Astrocyte of the hippocampus (primary cell): ENCODE results near the gene DNAJC7.
"Not testable (repeated sequence)": the region's sequence is repeated elsewhere in the genome, so short reads cannot be mapped to it uniquely, and the experiment has no call there.

ENCODE experiments used
- DNase-seq: peaks from one replicate; pipeline ENCODE4 v3.0.0; 2011; ENCODE audit warnings: low read depth, low spot score

The DNAJC7 gene

DNA sequence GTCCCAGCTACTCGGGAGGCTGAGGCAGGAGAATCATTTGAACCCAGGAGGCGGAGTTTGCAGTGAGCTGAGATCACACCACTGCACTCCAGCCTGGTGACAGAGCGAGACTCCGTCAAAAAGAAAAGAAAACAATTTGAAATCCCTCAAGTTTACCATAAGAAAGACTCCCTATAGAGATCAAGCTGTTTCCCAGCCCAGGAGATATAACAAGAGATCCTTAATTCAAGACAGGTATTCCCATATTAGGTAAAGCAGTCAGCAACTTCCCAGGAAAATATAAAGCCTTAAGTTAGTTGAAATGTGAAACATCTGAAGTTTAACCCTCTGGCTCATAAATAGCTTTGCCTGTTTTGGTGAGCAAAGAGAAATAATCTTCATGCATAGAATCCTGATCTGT is 4.9 kb downstream of the DNAJC7 start:
- not testable (repeated sequence) for DNase-seq

DNA sequence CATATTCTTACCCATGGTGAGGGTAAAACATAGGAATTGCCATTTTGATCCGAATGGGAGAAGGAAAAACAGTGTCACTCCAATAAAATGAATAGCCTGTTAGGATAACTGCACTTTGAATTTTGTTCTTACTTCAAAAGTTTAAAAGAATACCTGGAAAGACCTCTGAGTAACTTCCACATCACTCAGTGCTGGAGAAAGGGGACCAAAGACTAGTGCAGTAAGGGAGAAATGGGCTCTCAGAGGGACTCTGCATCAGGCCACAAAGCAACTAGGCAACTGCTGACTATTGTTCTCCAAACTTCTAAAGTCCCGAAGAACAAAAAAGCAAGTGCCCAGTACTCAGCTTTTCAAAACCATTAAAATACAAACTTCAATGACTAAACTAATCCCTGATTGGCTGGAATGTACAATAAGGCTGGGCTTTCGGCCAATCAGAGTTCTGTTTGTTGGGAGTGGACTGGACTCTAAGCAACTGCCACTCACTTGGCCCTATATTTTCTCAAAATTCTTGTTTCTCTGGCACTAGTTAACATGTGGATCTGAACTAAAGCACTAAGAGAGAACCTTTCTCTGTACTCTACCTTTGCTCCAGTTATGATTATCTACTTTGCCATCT is 6.2 kb downstream of the DNAJC7 start:
- peak; percentile 48 for DNase-seq

DNA sequence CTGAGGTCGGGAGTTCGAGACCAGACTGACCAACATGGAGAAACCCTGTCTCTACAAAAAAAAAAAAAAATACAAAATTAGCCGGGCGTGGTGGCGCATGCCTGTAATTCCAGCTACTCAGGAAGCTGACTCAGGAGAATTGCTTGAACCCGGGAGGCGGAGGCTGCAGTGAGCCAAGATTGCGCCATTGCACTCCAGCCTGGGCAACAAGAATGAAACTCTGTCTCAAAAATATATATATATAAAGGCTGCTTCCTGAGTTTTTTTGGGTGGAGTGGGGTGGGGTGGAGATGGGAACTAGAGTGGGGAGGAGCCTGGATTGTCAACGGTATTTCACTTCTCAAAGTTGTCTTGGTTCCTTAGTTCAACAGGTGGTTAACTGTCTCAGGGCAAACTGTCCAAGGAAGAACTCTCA is 7.0 kb downstream of the DNAJC7 start:
- not testable (repeated sequence) for DNase-seq

DNA sequence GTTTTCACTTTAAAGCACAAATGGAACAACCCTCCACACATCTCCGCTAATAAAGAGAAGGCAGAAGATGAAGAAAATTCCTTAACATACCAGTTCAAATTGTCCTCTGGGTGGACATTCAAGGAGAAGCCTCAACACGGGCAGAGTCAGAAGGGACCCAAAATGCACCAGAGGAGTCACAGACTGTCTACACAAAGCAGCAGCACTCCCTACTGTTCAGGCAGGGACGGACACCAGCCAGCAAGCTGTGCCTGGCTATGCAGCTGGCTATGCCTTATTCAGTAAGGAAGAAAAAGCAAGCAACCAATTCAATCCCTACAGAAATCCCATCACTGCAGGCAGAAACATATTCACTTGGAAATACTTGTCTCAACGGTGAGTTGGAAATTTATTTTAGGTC is 8.1 kb downstream of the DNAJC7 start:
- DNase-seq = no peak

DNA sequence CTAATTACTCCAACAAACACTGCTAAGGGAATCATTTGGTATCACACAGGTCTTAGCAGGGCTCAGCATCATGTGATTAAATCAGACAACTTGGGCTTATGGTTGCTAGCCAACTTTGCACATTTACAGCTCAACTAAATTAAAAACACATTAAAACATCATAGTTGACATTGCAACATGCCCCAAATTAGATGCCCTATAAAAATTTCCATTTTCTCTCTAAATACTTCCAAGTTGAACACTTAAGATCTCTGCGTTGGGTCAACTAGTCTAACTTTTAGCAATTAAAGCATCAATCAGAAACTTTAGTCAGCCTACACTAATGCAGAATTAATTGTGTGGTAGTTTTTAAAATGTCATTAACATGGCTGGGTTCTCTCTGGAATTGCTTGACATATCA is 12.1 kb downstream of the DNAJC7 start:
- no peak for DNase-seq

DNA sequence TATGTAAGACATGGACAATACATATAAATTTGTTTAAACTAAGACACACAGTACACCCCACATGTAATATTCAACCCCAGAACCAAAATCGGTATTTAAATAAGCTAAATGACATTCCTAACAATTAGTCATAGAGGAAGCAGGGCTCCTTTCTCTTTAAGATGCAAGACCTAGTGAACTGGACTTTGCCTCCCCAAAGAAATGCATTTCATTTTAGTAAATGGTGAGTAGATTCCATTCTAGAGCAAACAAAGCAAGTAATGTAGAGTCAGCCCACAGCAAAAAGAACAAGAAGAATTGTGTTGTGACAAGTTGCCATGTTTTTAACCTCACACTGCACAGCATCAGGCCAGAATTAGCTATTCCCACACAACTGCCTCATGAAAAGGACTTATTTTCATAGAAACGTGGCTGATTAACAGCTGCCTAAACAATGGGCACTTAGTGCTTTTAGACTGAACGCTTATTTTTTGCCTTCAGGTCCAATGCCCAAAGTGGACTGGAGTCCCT is 14.4 kb downstream of the DNAJC7 start:
- DNase-seq = peak; percentile 88

DNA sequence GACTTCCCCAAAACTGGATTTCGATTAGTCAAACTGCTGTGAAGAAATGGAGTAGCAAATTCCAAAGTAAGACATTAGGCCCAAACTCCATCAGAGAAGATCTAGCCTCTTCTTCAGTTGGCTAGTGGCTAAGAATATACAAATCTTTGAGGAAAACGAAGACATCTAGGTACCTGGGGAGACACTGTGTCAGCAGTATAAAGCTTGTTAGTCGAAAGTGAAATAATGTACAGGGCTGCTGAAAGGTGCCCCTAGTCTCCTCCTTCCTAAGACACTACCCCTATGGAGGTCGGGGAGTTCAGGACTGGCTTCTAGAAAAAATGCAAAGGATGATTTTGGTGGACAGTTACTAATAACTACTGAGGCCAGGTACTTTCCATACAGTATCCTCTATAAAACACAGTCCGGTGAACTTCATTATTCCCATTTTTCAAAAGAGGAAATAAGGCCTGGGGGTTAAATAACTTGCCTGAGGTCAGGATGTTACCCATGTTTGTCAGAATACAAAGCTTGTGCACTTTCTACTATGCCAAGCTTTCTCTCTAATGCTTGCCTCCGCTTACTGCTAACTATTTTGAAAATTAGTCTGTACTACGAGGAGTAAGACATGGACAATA is 15.0 kb downstream of the DNAJC7 start:
- DNase-seq = no peak

DNA sequence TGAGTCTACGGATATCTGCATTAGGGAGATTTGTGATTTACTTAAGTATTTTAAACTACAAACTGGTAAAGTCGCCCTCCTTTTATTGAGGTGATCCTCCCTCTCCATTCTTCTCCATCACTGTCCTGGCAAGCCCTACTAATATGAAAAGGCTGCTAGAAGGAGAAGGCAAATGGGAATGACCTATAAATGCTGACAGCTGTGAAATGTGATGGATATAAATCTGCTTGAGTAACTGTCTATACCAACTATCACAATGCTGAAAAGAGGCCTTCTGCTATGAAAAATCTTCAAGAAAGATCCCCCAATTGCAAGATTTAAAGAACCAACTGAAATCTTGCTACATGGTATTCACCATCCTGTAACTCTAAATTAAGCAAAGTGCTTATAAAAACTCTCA is 15.5 kb downstream of the DNAJC7 start:
- no peak for DNase-seq

DNA sequence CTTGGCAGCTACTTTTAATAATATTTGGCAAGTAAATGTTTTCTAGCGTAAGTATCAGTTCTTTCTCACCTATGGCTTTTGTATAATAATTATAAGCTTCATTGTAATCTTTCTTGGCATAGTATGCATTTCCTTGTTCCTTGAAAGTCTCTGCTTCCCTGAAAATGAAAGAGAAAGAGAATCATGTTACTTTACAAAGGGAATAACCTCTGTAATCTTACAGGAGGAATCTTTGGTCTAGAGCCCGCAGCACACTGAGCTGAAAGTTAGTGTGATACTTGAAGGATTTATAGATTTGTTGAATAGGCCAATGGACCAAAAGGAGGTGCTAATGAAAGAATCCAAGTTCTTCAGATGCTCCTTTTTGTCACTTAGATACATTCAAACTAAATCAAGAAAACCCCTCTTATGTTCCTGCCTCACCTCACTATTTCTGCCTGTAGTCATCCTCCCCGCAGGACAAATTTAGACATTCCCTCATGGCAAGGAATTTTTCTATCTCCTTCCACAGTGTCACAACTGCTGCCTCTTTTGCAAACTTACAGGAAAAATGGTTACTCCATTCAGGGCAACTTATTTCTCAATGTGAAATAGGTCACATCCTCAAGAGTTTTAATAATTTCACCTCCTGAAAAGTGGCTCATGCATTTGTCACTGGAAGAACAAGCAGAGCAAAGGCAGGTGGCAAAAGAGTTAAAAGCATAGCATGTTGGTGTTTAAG is 16.7 kb downstream of the DNAJC7 start:
- DNase-seq = no peak

DNA sequence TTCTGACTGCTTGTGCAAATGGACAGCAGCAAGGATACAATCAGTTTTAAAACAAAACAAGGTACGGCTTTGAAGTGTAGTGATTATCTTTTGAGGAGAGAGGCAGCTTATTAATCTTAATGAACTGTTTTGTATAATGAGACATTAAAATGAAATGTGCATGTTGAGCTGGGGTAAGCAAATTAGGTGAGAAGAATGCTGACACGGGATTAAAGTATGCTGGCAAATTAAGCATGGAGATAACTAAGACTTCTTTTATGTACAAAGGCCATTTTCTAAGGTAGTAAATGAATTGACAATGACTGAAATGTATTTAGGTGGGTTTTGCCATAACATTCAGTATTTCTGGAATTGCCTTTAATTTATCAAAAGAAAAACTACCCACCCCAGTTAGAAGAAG is 18.7 kb downstream of the DNAJC7 start:
- DNase-seq = no peak

DNA sequence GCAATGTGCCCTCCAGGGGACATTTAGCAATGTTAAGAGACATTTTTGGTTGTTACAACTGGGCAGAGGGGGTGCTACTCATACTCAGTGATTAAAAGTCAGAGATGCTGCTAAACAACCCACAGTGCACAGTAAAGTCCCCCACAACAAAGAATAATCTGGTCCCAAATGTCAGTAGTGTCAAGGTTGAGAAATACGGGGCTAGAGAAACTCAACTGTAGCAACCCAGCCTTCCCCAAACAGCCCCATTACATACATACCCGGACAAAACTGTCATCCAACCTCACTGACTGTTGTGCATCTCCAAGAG is 20.4 kb downstream of the DNAJC7 start:
- DNase-seq = no peak

DNA sequence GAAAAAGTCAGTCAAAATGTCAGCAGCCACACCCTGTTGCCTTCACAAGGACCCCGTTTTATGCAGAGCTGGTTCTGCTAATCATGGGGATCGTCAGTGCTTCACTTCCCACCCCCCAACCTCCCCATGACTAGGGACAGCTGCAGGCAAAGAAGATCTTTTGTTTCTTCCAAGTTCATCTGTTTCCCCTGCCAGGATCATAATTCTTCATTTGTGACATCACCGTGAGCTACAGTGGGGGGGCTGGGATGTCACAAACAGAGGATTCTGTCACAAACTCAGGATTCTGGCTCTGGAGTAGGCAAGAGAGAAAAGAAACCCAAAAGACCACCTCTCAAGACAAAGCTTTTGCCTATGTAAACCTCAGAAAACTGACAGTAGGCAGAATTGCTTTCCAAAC is 24.7 kb downstream of the DNAJC7 start:
- DNase-seq = no peak

DNA sequence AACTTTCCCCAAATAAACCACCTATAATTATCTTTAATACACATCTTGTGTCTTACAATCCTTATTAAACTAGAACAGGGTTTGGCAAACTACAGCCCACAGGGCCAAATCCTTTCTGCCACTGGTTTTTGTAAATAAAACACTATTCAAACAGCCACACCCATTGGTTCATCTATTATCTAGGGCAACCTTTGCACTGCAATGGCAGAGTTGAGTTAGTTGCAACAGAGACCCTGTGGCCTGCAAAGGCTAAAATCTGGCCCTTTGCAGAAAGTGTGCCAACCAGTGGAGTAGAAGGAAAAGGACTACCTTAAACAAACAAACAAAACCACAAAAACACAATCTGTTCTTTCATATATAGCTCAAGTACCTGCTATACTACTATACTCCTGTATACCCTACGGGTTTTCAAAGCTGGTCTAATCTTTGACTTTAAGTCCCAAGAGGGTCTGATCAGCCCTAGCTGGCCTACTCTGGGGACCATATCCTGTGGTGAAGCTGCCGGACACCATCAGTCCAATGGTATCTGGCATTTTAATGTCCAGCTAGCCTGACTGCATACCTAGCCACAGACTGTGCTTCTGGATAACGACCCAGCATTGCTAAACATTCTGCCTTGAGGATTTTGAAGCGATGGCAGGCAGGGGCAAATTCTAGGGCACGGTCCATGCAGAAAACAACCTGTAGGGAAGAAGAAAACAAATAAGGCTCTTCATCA is 27.4 kb downstream of the DNAJC7 start:
- no peak for DNase-seq

DNA sequence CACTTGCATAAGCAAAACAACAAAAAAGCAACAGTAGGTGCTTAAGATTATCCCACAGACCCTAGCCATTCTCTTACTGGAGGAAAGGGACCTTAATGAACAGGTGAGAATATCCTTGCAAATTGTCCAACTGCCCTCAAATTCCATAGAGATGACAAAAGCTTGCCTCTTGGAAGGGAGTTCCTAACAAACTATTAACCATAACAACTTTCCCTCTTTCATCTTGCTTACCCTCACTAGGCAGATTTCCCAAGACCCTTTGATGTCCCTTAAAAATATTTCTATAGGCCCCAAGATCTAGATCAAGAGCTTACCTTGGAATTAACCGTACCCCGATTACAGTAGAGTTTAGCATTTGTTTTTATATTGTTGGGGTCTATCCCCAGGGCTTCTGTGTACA is 28.8 kb downstream of the DNAJC7 start:
- no peak for DNase-seq

DNA sequence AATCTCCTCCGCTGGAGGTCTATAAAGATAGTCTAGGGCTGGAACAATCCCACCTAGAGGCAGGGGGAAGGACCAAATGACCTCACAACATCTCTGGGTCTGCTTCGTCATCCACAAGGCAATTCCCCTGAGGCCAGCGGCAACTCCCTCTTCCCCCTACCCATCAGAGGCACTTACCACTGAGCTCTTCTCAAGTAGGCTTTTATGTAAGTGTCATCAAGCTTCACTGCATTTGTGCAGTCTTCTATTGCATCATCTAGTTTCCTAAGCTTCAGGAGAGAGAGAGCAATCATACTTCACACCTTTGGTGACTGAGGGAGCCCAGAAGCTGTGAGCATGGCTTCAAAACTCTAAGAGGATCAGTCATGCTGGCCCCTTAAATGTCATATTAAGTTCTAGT is 29.6 kb downstream of the DNAJC7 start:
- DNase-seq = no peak

DNA sequence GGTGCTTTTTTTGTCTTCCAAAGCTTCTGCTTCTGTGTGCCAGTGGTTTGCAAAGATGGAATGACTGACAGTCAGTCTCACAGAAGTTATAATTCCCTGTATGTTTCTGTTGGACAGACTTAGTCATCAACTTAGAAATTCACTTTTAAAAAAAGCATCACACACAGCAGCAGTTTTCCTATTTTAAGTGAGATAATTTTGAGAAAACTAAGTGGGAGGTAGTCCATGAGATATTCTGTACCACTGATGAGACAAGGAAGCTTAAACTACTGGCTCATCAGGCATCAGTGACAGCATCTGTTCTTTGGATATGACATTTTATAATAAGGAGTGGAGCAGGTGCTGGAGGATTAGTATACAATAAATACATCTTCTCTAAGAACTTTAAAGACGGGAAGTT is 30.6 kb downstream of the DNAJC7 start:
- no peak for DNase-seq

DNA sequence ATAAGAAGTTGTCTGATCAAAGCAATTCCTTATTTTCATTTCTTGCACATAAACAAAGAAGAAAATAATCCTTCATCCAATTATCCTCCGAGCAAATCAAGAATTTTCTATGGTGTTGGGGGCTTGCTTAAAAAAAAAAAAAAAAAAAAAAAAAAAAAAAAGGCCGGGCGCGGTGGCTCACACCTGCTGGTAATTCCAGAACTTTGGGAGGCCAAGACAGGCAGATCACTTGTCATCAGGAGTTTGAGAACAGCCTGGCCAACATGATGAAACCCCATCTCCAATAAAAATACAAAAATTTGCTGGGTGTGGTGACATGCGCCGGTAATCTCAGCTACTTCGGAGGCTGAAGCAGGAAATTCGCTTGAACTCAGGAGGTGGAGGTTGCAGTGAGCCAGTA is 31.3 kb downstream of the DNAJC7 start:
- no peak for DNase-seq

DNA sequence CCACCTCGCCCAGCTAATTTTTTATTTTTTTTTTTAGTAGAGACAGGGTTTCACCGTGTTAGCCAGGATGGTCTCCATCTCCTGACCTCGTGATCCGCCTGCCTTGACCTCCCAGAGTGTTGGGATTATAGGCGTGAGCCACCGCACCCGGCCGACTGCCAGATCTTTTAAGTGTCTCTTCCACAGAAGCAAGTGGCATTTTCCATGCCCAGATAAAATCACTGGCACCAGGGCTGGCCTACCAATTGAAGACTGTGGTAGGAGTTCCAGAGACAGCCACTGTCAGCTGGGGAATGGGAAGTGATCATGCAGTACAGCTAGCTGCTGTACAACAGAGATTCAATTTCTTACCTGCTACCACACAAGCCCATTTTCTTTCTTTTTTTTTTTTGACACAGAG is 32.8 kb downstream of the DNAJC7 start:
- no peak for DNase-seq

DNA sequence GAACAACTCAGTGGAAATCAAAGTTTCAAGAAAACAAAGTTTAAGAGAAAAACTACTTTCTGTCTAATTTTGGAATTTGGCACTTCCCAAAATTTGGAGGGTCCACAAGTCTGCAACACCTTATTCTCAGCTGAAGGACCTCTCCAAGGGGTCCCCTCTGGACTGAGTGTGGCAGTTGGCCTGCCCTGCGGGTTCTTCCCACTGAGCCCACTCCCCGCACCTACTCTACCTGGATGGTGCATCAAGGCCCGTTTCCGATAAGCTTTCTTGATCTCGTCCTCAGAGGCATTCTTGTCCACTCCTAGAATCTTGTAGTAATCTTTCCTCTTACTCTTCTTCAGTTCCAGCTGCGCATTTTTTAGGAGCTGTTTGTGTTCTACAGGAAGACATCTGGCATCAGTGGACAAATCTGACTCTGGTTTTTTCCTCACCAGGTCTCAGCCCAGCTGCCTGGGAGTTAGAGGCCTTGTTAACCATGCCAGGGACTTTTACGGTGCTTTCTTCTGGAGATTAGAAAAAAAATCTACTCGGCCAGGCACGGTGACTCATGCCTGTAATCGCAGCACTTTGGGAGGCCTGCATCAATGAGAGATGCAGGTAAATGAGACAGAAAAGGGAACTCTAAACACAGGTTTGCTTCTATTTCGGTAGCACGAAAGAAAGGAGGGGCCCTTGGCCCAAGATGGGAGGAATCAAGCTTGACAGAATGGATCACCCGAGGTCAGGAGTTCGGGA is 35.0 kb downstream of the DNAJC7 start:
- peak; percentile 81 for DNase-seq

DNA sequence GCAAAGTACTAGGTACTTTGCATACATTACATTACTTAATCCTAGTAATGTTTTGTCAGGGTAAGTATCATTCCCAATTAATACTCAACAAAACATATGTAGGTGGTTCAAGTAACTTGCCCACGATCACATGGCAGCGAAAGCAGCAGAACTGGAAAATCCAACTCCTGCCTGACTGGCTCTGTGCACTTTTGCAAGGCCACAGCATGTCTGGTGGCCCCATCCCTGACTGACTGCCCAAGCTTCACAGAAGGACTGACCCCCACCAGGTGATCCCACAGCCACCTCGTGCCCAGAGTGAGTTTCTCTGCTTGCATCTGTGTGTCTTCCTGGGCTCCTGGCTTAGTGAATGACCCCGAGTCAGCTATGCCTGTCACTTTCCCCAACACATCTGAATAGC is 39.2 kb downstream of the DNAJC7 start:
- DNase-seq = no peak

DNA sequence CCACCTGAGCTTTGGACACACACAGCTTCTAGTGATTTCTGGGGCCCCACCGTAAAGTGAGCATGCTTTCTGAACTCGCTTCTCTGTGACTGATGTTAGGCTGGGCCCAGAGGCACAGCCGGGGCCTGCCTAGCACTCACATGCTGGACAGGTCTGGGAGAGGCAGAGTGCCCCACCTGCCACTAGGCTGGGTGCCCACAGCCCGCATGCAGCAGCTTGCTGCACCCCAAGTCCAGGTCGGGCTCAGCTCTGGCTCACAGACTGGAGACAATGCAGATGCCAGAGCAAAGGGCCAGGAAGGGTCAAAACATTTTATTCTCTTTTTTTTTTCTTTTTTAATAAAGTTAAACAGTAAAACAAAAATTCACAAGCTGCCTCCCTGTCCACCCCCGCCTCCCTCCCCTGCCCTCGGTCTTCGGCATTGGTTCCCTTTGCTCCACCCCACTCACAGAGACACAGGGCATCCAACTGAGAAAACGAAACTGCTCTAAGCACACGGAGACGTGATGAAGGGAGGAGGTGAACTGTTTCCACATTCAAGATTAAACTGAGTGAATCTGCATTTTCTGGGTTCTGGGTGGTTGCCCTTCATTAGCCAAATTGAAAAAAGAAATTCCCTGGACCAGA is 41.0 kb downstream of the DNAJC7 start:
- no peak for DNase-seq
